ENCODE measurements around the gene NBDY. TPM values are rescaled to one million over a fixed set of nuclear protein-coding genes. Genes with fewer than 3 reads are reported as not detected.
"Not testable (repeated sequence)": the region's sequence is repeated elsewhere in the genome, so short reads cannot be mapped to it uniquely, and the experiment has no call there.

NBDY gene
- total and polyA plus RNA-seq, 4 donors, result 11.8 to 43.2 (median 22.7) TPM

GRCh38 chrX:56778924-56779468 lies 50.0 kb downstream of the NBDY start:
- H3K4me1 ChIP-seq (ENCODE audit: control insufficient read depth in 5 of 5, insufficient read depth in 5 of 5, low read length in 5 of 5); H3K27ac ChIP-seq (ENCODE audit: low read depth in 1 of 2, low read length in 1 of 2); H3K9me3 ChIP-seq (ENCODE audit: control insufficient read depth in 4 of 4, insufficient read depth in 3 of 4, low read length in 3 of 4); DNase-seq; H3K4me3 ChIP-seq; H3K36me3 ChIP-seq (ENCODE audit: control insufficient read depth in 4 of 4, insufficient read depth in 4 of 4, low read length in 4 of 4); H3K9ac ChIP-seq (ENCODE audit: insufficient read depth in 1 of 2, low read length in 2 of 2); H3K27me3 ChIP-seq (ENCODE audit: control insufficient read depth in 3 of 3, insufficient read depth in 3 of 3, low read length in 2 of 3): not testable (repeated sequence)
- WGBS, 2 donors, result no CpG with 5 or more reads among the region's 24 CpGs
- peak; percentile 76 for ATAC-seq (ENCODE audit: insufficient read depth, low FRiP score)

- not testable (repeated sequence) for H3K27ac ChIP-seq (ENCODE audit: low read depth in 1 of 2, low read length in 1 of 2); H3K36me3 ChIP-seq (ENCODE audit: control insufficient read depth in 4 of 4, insufficient read depth in 4 of 4, low read length in 4 of 4); H3K9ac ChIP-seq (ENCODE audit: insufficient read depth in 1 of 2, low read length in 2 of 2); H3K4me3 ChIP-seq; ATAC-seq (ENCODE audit: insufficient read depth, low FRiP score); H3K27me3 ChIP-seq (ENCODE audit: control insufficient read depth in 3 of 3, insufficient read depth in 3 of 3, low read length in 2 of 3); DNase-seq; H3K4me1 ChIP-seq (ENCODE audit: control insufficient read depth in 5 of 5, insufficient read depth in 5 of 5, low read length in 5 of 5); H3K9me3 ChIP-seq (ENCODE audit: control insufficient read depth in 4 of 4, insufficient read depth in 3 of 4, low read length in 3 of 4)
- WGBS, 2 donors, result 79 to 89% methylated on average over 12 to 16 of the region's 22 CpGs
Measured at GRCh38 chrX:56780681-56781649, 51.9 kb downstream of the NBDY start.

DNA sequence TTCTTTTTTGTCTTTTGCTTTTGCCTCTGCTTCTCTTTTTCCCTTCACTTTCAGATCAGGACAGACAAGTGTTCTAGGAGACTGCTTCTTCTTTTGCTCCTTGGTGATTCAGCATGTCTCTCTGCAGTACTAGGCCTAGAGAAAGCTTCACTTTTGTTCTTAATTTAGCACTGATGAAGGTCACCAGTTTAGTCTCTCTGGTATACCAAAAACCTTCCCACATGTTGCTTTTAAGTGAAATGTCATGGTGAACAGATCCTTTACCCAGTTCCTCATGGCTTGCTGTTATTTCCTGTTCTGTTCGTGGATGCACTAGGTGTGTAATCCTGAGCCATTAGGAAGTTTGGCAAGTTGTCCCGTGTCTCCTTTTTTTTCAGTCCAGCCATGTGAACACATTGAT lies 53.3 kb downstream of the NBDY start:
- Histone ChIP-seq H3K9me3 (ENCODE audit: control insufficient read depth in 4 of 4, insufficient read depth in 3 of 4, low read length in 3 of 4) (peaks cover 0 to 2% (median 0%) of the 10 kb centered on the region in 4 donors), H3K9ac (ENCODE audit: insufficient read depth in 1 of 2, low read length in 2 of 2) (no peak overlapping the region), H3K4me1 (ENCODE audit: control insufficient read depth in 5 of 5, insufficient read depth in 5 of 5, low read length in 5 of 5) (peaks cover 0 to 7% (median 3%) of the 10 kb centered on the region in 5 donors), H3K4me3 (no peak overlapping the region), H3K36me3 (ENCODE audit: control insufficient read depth in 4 of 4, insufficient read depth in 4 of 4, low read length in 4 of 4) (peaks cover 0 to 4% (median under 1%) of the 10 kb centered on the region in 4 donors), H3K27ac (ENCODE audit: low read depth in 1 of 2, low read length in 1 of 2) (peak overlapping the region in 1 of 2 donors; percentile 88), H3K27me3 (ENCODE audit: control insufficient read depth in 3 of 3, insufficient read depth in 3 of 3, low read length in 2 of 3) (no peaks in the 10 kb centered on the region)
- WGBS, 2 donors, result 29 to 39% methylated on average over 2 of the region's 2 CpGs
- no peak for DNase-seq
- ATAC-seq (ENCODE audit: insufficient read depth, low FRiP score), result no peak
- TF ChIP-seq, protein P1, sequence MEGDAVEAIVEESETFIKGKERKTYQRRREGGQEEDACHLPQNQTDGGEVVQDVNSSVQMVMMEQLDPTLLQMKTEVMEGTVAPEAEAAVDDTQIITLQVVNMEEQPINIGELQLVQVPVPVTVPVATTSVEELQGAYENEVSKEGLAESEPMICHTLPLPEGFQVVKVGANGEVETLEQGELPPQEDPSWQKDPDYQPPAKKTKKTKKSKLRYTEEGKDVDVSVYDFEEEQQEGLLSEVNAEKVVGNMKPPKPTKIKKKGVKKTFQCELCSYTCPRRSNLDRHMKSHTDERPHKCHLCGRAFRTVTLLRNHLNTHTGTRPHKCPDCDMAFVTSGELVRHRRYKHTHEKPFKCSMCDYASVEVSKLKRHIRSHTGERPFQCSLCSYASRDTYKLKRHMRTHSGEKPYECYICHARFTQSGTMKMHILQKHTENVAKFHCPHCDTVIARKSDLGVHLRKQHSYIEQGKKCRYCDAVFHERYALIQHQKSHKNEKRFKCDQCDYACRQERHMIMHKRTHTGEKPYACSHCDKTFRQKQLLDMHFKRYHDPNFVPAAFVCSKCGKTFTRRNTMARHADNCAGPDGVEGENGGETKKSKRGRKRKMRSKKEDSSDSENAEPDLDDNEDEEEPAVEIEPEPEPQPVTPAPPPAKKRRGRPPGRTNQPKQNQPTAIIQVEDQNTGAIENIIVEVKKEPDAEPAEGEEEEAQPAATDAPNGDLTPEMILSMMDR (IDR thresholded peaks at IDR 0.05; ENCODE audit: control extremely low read depth, extremely low read depth), result no peak

GRCh38 chrX:56782791-56783449 lies 53.9 kb downstream of the NBDY start:
- TF ChIP-seq, protein P1 (IDR thresholded peaks at IDR 0.05; ENCODE audit: control extremely low read depth, extremely low read depth), result no peak
- Histone ChIP-seq H3K27me3 (ENCODE audit: control insufficient read depth in 3 of 3, insufficient read depth in 3 of 3, low read length in 2 of 3) (no peaks in the 10 kb centered on the region), H3K36me3 (ENCODE audit: control insufficient read depth in 4 of 4, insufficient read depth in 4 of 4, low read length in 4 of 4) (peaks cover 0 to 4% (median under 1%) of the 10 kb centered on the region in 4 donors), H3K4me1 (ENCODE audit: control insufficient read depth in 5 of 5, insufficient read depth in 5 of 5, low read length in 5 of 5) (peaks cover 0 to 7% (median 3%) of the 10 kb centered on the region in 5 donors), H3K27ac (ENCODE audit: low read depth in 1 of 2, low read length in 1 of 2) (peak overlapping the region in 1 of 2 donors; percentile 88), H3K4me3 (peak overlapping the region; percentile 34), H3K9ac (ENCODE audit: insufficient read depth in 1 of 2, low read length in 2 of 2) (peak overlapping the region in 1 of 2 donors; percentile 43), H3K9me3 (ENCODE audit: control insufficient read depth in 4 of 4, insufficient read depth in 3 of 4, low read length in 3 of 4) (peaks cover 0 to 2% (median 0%) of the 10 kb centered on the region in 4 donors)
- DNase-seq (peak in 1 of 3 donors; percentile 22), ATAC-seq (ENCODE audit: insufficient read depth, low FRiP score) (no peak)
- 62 to 95% methylated on average over 17 of the region's 17 CpGs for WGBS, 2 donors

Data from lung (tissue), 12 donors.